GM23338 (cell line): Measurements from ENCODE around the gene ARHGEF10L. TPM values are rescaled to one million over a fixed set of nuclear protein-coding genes. Genes with fewer than 3 reads are reported as not detected.

Experiments used
- ATAC-seq: fragments of 200-7000 bp; cut with Tn5 transposase; 3 replicates; pipeline ENCODE4 v1.9.1; 2020
- DNase-seq: peaks from one replicate; pipeline ENCODE4 v3.0.0-alpha.2; 2015; ENCODE audit warnings: low spot score
- H2AFZ ChIP-seq: fragments of 200-600 bp; sonication (generic); 2 replicates; pipeline ENCODE4 v1.8.0; 2016; ENCODE audit warnings: antibody characterized with exemption, mild to moderate bottlenecking, moderate library complexity
- H3F3A ChIP-seq: fragments of 200-600 bp; sonication (generic); replicated peaks from 2 replicates; pipeline ENCODE4 v1.8.0; 2017; ENCODE audit warnings: antibody characterized with exemption, mixed run types, low read depth
- H3K27ac ChIP-seq: fragments of 200-600 bp; sonication (generic); 2 replicates; pipeline ENCODE4 v1.6.1; 2016; ENCODE audit warnings: low read depth
- H3K27me3 ChIP-seq: fragments of 200-600 bp; sonication (generic); 2 replicates; pipeline ENCODE4 v1.8.0; 2016; ENCODE audit warnings: mild to moderate bottlenecking, mixed run types, moderate library complexity; ENCODE audit not compliant: insufficient read depth
- H3K36me3 ChIP-seq: fragments of 200-600 bp; sonication (generic); 2 replicates; pipeline ENCODE4 v1.8.0; 2016; ENCODE audit warnings: mild to moderate bottlenecking; ENCODE audit not compliant: insufficient read depth
- H3K4me1 ChIP-seq: fragments of 200-600 bp; sonication (generic); 2 replicates; pipeline ENCODE4 v1.8.0; 2016; ENCODE audit warnings: mild to moderate bottlenecking, moderate library complexity; ENCODE audit not compliant: insufficient read depth
- H3K4me2 ChIP-seq: fragments of 200-600 bp; sonication (generic); 2 replicates; pipeline ENCODE4 v1.7.1; 2017; ENCODE audit warnings: mixed run types
- H3K4me3 ChIP-seq: fragments of 200-600 bp; sonication (generic); 2 replicates; pipeline ENCODE4 v1.6.1; 2016; ENCODE audit warnings: mixed run types
- H3K79me2 ChIP-seq: fragments of 200-600 bp; sonication (generic); replicated peaks from 2 replicates; pipeline ENCODE4 v1.8.0; 2017; ENCODE audit warnings: mild to moderate bottlenecking; ENCODE audit not compliant: insufficient read depth
- H3K9me2 ChIP-seq: fragments of 200-600 bp; sonication (generic); 2 replicates; pipeline ENCODE4 v1.8.0; 2017; ENCODE audit not compliant: insufficient read depth
- H4K20me1 ChIP-seq: fragments of 200-600 bp; sonication (generic); replicated peaks from 2 replicates; pipeline ENCODE4 v1.8.0; 2017; ENCODE audit warnings: mild to moderate bottlenecking; ENCODE audit not compliant: insufficient read depth
- H3K27ac Mint-ChIP-seq: 2 replicates; pipeline ENCODE4 v1.8.0; 2020; ENCODE audit warnings: inconsistent platforms, mild to moderate bottlenecking, moderate library complexity, mixed read lengths
- H3K27me3 Mint-ChIP-seq: 3 replicates; pipeline ENCODE4 v1.8.0; 2022; ENCODE audit warnings: low read depth, mild to moderate bottlenecking, moderate library complexity, mixed read lengths, inconsistent platforms; ENCODE audit not compliant: insufficient read depth, poor library complexity
- H3K36me3 Mint-ChIP-seq: 3 replicates; pipeline ENCODE4 v1.8.0; 2021; ENCODE audit warnings: low read depth, mild to moderate bottlenecking, inconsistent platforms, moderate library complexity, mixed read lengths
- H3K4me1 Mint-ChIP-seq: 3 replicates; pipeline ENCODE4 v1.8.0; 2020; ENCODE audit warnings: mild to moderate bottlenecking, inconsistent platforms, mixed read lengths
- H3K4me3 Mint-ChIP-seq: 3 replicates; pipeline ENCODE4 v1.8.0; 2021; ENCODE audit warnings: moderate library complexity, mild to moderate bottlenecking, inconsistent platforms, mixed read lengths
- H3K9me3 Mint-ChIP-seq: 3 replicates; pipeline ENCODE4 v1.8.0; 2020; ENCODE audit warnings: moderate library complexity, mild to moderate bottlenecking, inconsistent platforms, mixed read lengths
- CREB1 ChIP-seq: fragments of 250-450 bp; sonication (Bioruptor Pico); IDR thresholded peaks from 2 replicates; pipeline ENCODE4 v1.5.0; 2020; ENCODE audit warnings: low read depth, mild to moderate bottlenecking, moderate library complexity
- CTCF ChIP-seq, 2 experiments: fragments of 200-600 bp in 1 of 2; sonication (generic) in 1 of 2; conservative IDR thresholded peaks; 2 replicates each; pipeline versions ENCODE4 v1.5.1 to v1.6.1; 2016 to 2017; ENCODE audit warnings: antibody characterized with exemption in 2 of 2, low read depth in 2 of 2, mild to moderate bottlenecking in 2 of 2, moderate library complexity in 1 of 2
- EZH2 ChIP-seq: fragments of 200-600 bp; sonication (generic); IDR thresholded peaks from one replicate; pipeline ENCODE4 v1.8.0; 2017; ENCODE audit warnings: antibody characterized with exemption, mild to moderate bottlenecking, low read depth; ENCODE audit not compliant: unreplicated experiment
- EZH2phosphoT487 ChIP-seq: fragments of 200-600 bp; sonication (generic); IDR thresholded peaks from one replicate; pipeline ENCODE4 v1.8.1; 2018; ENCODE audit warnings: antibody characterized with exemption; ENCODE audit not compliant: unreplicated experiment
- JUNB ChIP-seq: IDR thresholded peaks from one replicate; pipeline ENCODE4 v1.6.1; 2016; ENCODE audit warnings: antibody characterized with exemption; ENCODE audit not compliant: unreplicated experiment
- NANOG ChIP-seq: IDR thresholded peaks from 2 replicates; pipeline ENCODE4 v1.6.1; 2016; ENCODE audit warnings: antibody characterized with exemption, borderline replicate concordance
- POLR2AphosphoS5 ChIP-seq: IDR thresholded peaks from 2 replicates; pipeline ENCODE4 v1.6.1; 2016; ENCODE audit warnings: antibody characterized with exemption, low read depth
- REST ChIP-seq: IDR thresholded peaks from one replicate; pipeline ENCODE4 v1.6.1; 2018; ENCODE audit warnings: antibody characterized with exemption; ENCODE audit not compliant: unreplicated experiment
- ZNF114 ChIP-seq: fragments of 250-450 bp; sonication (Bioruptor Pico); IDR thresholded peaks from 2 replicates; pipeline ENCODE4 v1.5.0; 2020; ENCODE audit warnings: mild to moderate bottlenecking, moderate library complexity
- ZNF331 ChIP-seq: fragments of 250-450 bp; sonication (Bioruptor Pico); IDR thresholded peaks from 2 replicates; pipeline ENCODE4 v1.5.0; 2020; ENCODE audit warnings: low read depth, mild to moderate bottlenecking, moderate library complexity
- polyA plus RNA-seq: library from polyadenylated mRNA; unstranded; fragments of >200 nt; fragmentation: Nextera tagmentation; extraction: Ambion mirVana; gene quantifications from 2 replicates; pipeline ENCODE4 v1.2.1, GENCODE V29; 2016
- total RNA-seq: library from RNA; depleted of rRNA; stranded (reverse); fragments of >200 nt; shearing (Covaris generic); gene quantifications from 2 replicates; pipeline ENCODE4 v1.2.3, GENCODE V29; 2014

Gene ARHGEF10L
- total and polyA plus RNA-seq, 2 experiments from 2014 or later = 12.1 to 46.8 TPM

- 0 out of 2 replicates have a peak, but pooled peaks cover 2% of the 10 kb centered on the region for H4K20me1 ChIP-seq
- H3K36me3 ChIP-seq = no peaks in the 10 kb centered on the region
- Mint-ChIP-seq H3K27ac (no peak overlapping the region), H3K4me3 (no peak overlapping the region), H3K27me3 (peaks cover 4% of the 10 kb centered on the region), H3K4me1 (peaks cover 16% of the 10 kb centered on the region), H3K36me3 (peaks cover 2% of the 10 kb centered on the region), H3K9me3 (no peaks in the 10 kb centered on the region; the same call in 1 of the 3 replicates)
- no peaks in the 10 kb centered on the region for H3K79me2 ChIP-seq
- H2AFZ ChIP-seq = no peak overlapping the region
- no peak overlapping the region for H3K4me2 ChIP-seq
- H3F3A ChIP-seq = no peaks in the 10 kb centered on the region
- no peaks in the 10 kb centered on the region for H3K4me1 ChIP-seq
- DNase-seq (no peak), ATAC-seq (no peak)
- H3K4me3 ChIP-seq = no peak overlapping the region
- no peaks in the 10 kb centered on the region for H3K9me2 ChIP-seq
- TF ChIP-seq EZH2phosphoT487 (no peak), ZNF114 (CRISPR knock-in tag) (no peak), ZNF331 (CRISPR knock-in tag) (no peak), CTCF (conservative IDR thresholded peaks at IDR 0.05; ENCODE audit: low read depth in 2 of 2) (no peak), NANOG (no peak), REST (no peak), JUNB (no peak), EZH2 (no peak)
- no peaks in the 10 kb centered on the region for H3K27me3 ChIP-seq
- H3K27ac ChIP-seq = no peak overlapping the region
Observed at GRCh38 chr1:17680308-17680707, 140.8 kb downstream of the ARHGEF10L start.

- Mint-ChIP-seq H3K9me3 (no peaks in the 10 kb centered on the region; the same call in 2 of the 3 replicates), H3K27me3 (peaks cover 2% of the 10 kb centered on the region), H3K27ac (no peak overlapping the region), H3K36me3 (peaks cover 15% of the 10 kb centered on the region), H3K4me1 (peaks cover 21% of the 10 kb centered on the region), H3K4me3 (no peak overlapping the region)
- TF ChIP-seq NANOG (no peak), CREB1 (no peak), POLR2AphosphoS5 (no peak), EZH2phosphoT487 (no peak), ZNF331 (CRISPR knock-in tag) (no peak)
- Histone ChIP-seq H3K27ac (no peak overlapping the region), H2AFZ (no peak overlapping the region), H3K27me3 (no peaks in the 10 kb centered on the region), H3K79me2 (no peaks in the 10 kb centered on the region), H4K20me1 (peaks cover 5% of the 10 kb centered on the region; the same call in 1 of the 2 replicates), H3K4me3 (no peak overlapping the region), H3F3A (no peaks in the 10 kb centered on the region), H3K4me2 (no peak overlapping the region), H3K4me1 (no peaks in the 10 kb centered on the region), H3K36me3 (no peaks in the 10 kb centered on the region), H3K9me2 (no peaks in the 10 kb centered on the region)
- ATAC-seq (no peak), DNase-seq (no peak)
Observed at GRCh38 chr1:17682400-17682799, 142.9 kb downstream of the ARHGEF10L start.
